SW 1271 (cell line): ENCODE results near the gene PHACTR1.
A peak's percentile ranks its signal among the peaks of the same experiment; 100 is the strongest.

Experiments
- DNase-seq, 2 experiments: peaks; one replicate each; lab custom pipeline; 2025; lab: John Stamatoyannopoulos, UW

Gene PHACTR1

DNA sequence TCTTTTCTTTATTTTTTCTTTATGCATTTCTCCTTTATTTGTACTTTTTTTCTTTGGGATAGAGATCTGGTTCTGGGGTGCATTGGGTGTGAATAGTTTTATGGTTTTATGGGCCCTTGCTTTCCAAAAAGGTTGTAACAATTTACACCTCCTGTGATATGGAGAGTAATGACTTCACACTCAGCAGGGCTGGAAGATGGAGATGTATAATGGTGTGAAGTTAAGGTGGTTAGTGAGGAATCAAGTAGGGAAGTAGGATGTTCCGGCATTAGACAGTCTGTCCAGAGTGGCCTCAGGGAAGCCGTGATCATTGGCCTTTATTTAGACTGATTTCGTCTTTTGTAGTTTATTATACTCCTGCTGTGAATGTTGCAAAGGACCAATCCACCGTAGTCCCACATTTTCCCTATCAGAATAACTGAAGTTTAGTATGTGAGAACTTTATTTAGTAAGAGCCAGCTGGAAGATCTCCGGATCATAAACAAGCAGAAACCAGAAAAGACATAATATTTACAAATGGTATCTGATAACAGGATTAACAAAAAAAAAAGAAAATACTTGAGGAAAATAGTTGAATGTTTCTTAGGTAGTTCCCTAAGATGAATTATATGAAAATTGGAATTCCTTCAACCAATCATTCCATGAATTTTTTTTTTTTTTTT lies 356.2 kb downstream of the PHACTR1 start:
- DNase-seq, result no peak

DNA sequence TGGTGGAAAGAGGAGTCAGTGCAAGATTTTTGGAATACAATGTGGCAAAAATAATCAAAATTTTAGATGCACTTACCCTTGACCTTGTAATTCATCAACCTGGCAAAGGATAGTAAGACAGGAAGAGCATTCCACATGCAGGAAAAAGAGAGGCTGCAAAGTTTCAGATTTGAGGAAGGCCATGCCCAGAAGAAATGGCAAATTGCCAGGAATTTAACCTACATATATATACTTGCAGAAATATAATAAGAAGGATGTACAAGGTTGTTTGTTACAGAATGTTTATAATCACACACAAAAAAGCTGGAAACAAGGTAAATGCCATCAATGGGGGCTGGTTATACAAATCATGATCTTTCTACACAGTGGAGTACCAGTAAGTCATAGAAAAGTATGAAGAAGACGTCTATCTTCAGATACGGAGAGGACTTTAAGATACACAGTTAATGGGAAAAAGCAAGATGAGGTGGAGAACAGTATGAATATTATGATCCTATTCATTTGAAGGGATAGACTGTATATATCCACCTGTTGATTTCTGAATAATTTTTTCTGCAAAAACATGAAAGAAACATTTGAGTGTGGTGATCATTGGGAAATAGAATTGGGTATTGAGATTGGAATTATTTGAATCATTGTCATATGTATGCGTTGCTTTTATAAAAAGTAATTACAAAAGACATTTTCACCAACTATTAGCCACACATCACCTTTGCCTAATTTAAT lies 358.0 kb downstream of the PHACTR1 start:
- DNase-seq, result no peak

DNA sequence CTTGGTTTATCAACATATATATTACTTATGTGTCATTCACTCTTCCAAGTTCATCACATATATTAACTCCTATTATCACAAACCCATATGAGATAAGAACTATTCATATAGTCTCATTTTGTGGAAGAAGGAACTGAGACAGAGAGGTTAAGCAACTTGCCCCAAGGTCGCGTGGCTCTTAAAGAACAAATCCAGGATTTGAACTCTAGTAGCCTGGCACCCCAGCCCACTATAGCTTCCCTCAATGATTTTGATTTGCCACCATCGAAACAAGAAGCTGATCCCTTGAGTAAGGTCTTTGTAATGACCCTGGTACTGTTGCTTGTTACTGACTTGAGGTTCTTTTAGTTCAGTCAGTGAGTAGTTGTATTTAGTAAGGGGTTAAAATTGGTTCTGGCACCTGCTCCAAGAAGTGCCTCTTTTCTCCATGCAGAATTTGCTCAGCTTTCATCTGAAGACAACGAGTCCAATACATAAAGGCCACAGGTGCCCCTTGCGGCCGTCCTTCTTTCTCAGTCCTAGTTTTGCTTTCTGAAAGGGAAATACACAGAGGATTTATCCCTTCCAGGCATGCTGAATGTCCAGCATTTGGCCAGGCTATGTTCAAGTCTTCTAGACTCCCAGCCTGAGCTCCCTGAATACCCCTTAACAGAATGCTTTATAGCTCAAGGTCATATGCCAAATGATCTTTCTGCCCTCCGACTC lies 358.7 kb downstream of the PHACTR1 start:
- no peak for DNase-seq

DNA sequence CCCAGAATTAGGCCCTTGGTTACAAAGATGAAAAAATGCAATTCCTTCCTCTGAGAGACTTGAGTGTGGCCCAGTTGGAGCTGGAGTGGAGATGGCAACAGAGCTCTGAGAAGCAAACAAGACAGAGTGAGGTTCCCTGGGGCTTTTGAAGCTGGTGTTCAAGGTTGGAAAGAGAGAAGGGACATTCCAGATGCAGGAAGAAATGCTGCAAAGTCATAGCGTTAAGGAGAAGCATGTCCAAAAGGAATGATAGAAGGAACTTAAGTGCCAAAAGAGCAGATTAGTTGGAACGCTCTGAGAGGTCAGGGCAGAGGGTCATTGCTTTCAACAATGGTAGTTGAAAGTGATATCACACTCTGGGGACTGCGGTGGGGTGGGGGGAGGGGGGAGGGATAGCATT lies 360.0 kb downstream of the PHACTR1 start:
- DNase-seq, result no peak

DNA sequence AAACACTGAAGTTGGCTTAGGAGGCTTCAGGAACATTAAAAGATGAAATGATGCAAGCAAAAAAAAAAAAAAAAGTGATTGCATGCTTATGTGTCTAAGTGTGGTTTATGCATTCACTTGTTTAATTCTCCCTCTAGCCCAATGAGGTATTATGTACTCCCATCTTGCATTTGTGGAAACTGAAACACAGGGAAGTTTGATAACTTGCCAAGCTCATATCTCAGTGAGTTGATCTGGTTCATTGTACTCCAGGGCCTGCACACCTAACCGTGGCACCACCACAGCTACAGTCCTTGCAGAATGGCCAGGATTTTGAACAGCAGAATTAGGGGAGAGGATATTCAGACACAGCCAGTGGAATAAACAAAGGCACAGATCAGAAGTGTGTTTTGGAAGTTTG lies 360.6 kb downstream of the PHACTR1 start:
- DNase-seq, result no peak

DNA sequence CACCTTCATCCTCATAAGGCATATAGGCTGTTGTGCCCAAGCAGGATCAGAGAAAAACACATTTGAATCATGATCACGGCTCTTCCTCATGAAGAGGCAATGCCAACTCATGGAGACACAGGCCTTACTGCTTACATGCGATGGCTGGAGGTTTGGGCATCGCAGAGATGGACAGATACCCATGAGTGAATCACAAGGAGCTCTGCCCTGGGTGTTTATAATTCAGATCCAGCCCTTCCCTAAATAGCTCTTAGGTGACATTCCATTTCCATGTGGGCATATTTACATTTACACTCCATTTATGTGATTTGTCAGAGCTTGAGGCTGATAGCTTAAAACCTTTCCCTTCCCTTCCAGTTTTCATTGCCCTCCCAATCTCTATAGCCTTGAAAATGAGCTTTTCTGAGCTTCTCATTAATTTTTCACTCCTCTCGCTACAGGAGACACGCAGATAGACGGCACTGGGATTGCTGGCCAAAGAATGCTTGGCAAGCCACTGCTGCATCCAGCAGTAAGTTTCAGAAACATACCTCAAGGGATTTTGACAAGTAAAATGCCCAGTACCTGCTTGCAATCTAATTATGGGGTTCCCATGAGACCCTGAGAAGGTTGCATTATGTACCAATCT lies 362.6 kb downstream of the PHACTR1 start:
- no peak for DNase-seq

DNA sequence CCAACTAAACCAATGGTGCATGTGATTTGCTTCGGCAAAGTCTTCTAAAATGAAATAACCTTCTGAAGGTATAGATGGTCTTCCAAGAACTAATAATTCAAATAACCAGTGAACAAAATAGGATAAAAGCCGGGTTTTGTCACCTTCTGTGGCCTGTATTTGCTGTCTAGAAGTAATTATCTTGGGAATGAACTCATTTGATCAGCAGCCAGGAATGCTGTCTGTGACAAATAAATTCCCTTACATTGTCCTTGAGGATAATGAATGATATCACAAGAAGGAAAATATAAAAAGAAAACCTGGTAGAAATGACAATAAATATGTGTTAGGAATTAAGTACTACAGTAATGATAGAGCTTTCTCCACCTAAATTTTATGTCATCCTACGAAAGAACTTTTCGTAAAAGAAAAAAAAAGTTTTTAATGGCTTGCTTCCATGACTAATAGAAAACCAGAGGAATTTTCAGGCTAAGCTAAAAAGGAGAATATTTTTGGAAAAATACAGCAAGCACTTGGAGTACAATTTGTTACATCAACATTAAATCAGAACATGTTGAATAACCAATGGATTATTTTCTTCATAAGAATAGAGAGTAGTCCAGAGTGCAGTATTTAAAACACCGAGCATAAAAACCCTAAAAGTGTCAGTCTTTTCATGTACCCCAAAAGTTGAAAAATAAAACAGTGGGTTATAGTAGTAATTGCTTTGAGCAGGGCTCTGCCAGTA lies 364.1 kb downstream of the PHACTR1 start:
- no peak for DNase-seq

DNA sequence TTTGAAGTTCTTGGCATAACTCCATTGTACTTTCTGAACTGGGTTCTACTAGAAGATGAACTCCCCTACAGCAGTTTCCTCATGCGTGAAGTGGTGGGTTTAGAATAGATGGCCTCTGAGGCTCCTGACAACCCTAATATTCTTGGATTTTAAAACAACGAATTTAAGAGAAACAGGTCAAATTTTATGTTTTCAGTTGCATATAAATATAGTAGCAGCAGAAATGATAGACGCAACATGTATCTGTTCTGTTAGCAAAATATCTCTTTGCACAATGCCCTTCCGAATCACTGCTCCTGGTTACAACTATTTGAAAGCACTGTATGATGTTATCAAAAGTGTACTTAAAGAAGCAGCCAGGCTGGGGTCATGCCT lies 364.6 kb downstream of the PHACTR1 start:
- DNase-seq, result no peak

DNA sequence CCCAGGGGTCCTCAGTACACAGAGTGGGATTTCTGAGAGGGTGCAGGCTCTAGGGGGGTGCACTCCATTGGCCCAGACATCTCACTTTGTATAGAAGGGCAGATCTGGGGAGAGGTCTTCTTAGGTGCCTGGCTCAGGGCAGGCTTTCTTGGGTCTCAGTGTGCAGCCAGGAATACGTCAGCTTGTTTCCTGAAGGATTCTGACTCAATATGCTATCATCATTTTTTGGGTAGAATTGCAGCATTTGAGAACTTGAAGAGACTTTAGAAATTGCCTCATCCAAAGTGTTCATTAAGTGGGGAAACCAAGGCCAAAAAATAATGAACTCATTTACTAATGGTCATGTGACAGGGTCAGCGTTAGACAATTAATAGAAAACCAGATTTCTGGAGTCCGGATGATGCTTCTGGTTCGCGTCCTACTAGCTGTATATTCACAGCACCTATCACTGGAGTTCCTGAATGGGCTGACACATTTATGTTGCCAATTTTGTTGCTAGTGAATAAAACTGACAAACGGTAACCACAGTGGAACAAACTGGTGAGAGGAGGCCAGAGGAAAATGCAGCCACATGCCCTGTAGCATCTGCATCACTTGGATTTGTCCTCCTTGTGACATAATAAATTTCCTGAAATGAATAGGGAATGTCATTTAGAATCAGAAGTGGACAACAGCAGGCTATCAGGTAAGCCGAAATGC lies 372.9 kb downstream of the PHACTR1 start:
- no peak for DNase-seq

DNA sequence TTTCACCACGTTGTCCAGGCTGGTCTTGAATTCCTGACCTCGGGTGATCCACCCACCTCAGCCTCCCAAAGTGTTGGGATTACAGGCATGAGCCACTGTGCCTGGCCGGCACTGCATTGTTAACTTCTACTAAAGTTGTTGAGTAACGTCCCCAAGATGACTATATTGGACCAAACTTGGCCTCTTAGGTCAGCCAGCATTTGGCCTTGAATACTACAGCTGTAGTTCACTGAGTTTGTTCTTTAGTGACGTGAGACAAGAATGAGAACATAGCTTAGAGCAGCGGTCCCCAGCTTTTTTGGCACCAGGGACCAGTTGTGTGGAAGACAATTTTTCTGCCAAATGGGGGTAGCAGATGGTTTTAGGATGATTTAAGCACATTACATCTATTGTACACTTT lies 374.6 kb downstream of the PHACTR1 start:
- no peak for DNase-seq

DNA sequence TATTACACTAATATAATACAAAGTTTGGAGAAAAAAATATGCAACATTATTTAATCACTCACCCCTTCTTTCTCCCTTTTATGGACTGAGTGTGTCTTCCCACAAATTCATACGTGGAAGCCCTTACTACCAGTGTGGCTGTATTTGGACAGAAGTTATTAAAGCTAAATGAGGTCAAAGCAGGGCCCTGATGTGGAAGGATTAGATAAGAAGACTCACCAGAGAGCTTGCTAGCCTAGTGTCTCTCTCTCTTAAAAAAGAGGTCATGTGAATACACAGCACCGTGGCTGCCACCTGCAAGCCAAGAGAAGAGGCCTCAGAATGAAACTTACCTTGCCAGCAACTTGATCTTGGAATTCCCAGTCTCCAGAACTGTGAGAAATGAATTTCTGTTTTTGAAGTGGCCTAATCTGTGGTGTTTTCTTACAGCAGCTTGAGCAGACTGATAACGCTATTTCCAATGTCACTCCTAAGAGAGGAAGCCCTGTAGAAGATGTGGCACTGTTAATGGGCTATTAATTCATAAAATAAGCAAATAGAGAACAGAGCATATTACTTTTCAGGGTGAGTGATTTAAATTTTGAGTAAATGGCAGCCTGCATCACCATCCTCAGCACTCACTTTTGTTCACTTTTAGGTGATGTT lies 378.3 kb downstream of the PHACTR1 start:
- no peak for DNase-seq

DNA sequence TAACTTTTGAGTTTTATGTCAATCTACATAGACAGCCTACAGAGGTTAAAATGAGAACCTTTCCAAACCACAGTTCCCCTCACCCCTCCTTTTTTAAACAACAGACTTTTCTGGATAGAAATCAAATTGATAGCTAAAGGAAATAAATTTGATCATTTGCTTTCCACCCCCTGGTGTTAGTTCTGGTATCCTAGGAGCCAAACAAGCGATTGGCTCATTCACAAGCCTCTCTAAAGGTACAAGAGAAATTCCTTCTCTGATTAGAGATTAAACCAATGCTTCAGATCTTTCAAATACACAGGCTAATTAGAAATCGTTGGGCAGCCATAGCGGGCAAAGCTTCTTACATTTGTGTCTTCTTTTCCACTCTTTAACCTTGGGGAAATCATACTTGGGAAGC lies 379.5 kb downstream of the PHACTR1 start:
- DNase-seq, result no peak

DNA sequence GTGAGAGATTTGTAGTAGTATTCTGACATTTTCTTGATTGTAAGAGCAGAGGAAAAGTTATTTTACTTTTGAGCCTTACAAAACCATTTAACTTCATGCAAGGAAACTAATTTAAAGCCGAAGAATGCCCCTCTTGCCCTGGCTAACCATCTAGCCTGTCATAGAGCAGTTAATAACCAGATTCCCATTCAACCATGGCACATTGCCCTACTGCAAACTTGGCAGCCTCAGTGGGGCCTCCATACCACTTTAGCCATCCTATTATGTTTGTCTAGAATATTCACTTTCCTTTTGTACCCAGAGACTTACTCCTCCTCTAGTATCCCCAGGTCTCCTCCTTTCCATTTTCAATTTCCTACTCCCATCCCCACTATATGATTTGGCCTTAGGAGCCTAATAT lies 380.9 kb downstream of the PHACTR1 start:
- no peak for DNase-seq

DNA sequence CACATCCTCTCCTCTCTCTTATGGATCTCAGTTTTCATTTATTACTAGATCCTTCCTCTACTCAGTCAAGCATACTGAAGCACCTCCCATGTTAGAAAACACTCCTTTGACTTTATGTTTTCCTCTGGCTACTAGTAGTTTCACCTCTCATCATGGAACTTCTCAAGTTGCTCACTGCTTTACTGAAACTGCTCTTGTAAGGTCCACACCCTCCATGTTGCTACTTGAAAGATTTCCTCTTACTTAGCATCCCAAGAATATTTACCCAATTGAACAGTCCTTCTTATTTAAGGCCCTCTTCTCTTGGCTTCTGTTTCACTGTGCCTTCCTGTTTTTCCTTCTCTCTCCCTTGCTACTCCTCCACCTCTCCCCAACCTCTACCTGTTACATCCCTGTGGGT lies 381.4 kb downstream of the PHACTR1 start:
- no peak for DNase-seq

DNA sequence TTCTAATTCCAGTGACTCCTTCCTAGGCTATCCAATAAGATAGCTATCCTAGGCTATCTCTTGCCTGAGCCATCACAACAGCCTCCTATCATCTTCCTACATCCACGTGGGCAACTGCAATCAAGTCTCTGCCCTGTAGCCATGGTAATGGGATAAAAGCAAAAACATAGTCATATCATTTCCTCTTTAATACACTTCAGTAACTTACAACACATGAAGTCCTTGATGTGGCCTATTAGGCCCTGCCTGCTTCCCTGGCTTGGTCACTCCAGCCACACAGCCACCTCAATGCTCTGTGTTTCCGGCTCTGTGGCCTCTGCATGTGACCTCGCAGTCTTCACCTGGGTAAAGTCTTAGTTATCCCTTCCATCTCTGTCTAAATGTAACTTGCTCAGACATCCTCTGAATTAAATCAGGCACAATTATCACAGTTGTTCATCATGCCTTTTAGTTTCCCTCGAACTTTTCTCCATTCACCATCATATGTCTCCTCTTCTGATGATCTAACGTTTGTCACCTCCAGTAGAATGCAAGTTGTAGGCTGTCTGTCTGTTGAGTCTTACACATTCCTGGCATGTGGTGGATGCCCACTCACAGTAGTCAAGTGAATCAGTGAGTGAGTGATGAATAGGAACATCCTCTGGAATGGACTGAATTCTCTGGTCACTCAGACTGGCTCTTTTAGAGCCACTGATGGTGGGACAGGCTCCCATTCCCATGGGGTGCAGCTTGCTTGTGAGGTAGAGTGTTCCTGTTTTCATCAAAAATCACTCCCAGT lies 382.4 kb downstream of the PHACTR1 start:
- DNase-seq, result no peak

DNA sequence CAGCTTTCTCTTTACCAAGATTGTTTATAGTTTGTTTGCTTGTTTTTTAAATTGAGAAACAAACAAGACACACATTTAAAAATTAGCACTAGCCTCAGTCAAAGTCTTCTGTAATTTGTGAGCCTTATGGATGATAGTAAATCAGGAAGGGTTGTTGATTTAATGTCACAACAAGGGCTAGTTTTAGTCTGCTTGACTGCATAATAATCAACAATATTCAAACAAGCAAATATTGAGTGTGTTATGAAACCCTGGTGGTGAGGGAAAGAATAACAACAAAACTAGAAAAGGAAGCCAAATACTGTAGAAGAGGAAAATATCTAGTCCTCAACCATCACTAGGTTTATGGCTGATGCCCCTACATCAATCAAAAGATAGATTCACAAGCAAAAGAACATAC lies 383.2 kb downstream of the PHACTR1 start:
- peak in 1 of 2 experiments; percentile 6 for DNase-seq

DNA sequence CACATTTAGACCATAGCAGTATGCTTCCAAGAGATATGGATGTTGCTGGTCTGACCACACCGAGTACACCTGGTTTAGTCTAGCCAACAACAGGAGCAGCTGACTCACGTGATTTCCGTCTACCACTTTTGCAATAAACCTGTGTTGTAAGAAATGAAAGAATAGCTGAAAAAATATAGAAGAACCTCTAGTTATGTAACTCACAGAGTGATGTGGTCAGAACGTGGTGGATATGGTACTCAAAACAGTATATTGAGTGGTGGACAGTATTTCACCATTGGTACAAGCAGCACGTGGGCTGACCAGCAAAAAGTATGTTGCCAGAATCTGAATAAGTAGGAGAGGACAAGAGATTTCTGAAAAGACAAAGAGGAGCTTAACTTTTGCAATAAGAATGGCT lies 384.8 kb downstream of the PHACTR1 start:
- no peak for DNase-seq

DNA sequence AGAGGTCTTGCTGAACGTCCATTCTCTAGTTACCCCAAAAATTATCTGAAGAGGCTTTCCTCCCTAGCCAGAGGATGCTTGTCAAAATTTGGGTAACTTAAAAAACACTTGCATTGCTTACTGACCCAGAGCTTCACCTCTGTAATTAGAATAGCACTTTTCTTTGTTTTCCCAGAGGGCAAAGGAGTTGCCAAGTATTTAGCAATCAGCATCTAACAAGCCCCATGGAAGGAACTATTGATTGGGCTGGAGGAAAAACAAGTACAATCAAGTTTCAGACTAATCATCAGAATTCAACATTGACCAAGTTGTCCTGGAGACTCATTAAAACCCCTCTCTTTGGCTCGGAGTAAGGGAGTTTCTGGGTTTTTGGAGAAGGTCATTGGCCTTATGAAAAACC lies 385.4 kb downstream of the PHACTR1 start:
- DNase-seq, result no peak

DNA sequence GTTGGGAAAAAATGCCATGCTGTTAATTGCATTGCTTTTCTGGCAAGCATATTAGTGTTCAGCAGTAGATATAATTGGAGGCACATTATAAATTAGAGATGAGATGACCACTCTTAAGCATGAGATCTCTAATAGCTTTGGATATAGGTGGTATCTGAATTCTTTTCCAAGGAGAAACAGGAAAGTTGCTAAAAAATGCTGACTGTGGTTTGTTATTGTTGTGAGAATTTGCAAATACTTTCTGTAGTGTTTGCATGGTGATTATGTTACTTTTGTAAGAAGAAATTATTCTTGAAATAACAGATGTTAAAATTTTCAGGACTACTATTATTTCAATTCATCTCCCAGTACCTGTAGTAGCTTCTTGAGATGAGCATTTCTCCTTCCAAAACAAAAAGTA lies 386.6 kb downstream of the PHACTR1 start:
- no peak for DNase-seq

DNA sequence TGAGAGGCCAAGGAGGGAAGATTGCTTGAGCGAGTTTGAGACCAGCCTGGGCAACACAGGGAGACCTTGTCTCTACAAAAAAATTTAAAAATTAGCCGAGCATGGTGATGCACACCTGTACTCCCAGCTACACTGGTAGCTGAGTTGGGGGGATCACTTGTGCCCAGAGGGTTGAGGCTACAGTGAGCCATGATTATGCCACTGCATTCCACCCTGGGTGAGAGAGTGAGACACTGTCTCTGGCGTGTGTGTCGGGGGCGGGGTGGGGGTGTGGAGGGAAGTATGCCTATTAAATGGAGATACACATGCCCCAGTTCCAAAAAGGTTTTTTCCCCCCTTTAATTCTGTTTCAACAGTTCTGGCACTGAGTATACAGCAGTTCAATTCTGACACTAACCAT lies 388.6 kb downstream of the PHACTR1 start:
- no peak for DNase-seq
